Fibroblast of the aortic adventitia (primary cell): ENCODE data around the gene MBTD1. TPM values are rescaled to one million over a fixed set of nuclear protein-coding genes. Genes with fewer than 3 reads are reported as not detected.
"Not testable (repeated sequence)": the region's sequence is repeated elsewhere in the genome, so short reads cannot be mapped to it uniquely, and the experiment has no call there.

Experiments
- DNase-seq: peaks from one replicate; pipeline ENCODE4 v3.0.0-alpha.2; 2010; ENCODE audit warnings: low read depth
- H3K4me3 ChIP-seq: 2 replicates; pipeline ENCODE4 v1.5.1; 2011; ENCODE audit warnings: low read depth, mild to moderate bottlenecking, control low read depth, low read length, moderate library complexity
- total RNA-seq: library from RNA; depleted of rRNA; stranded (reverse); fragments of >200 nt; gene quantifications from 2 replicates; pipeline ENCODE4 v1.2.3, GENCODE V29; 2012; ENCODE audit warnings: low replicate concordance
- TF ChIP-seq, protein P1 (sequence below): IDR thresholded peaks from 2 replicates; pipeline ENCODE4 v1.5.1; 2011; ENCODE audit warnings: mild to moderate bottlenecking, low read length, control low read depth, inconsistent platforms; ENCODE audit not compliant: insufficient read depth

Gene MBTD1
- total RNA-seq, 1 donor: 13.1 TPM

DNA sequence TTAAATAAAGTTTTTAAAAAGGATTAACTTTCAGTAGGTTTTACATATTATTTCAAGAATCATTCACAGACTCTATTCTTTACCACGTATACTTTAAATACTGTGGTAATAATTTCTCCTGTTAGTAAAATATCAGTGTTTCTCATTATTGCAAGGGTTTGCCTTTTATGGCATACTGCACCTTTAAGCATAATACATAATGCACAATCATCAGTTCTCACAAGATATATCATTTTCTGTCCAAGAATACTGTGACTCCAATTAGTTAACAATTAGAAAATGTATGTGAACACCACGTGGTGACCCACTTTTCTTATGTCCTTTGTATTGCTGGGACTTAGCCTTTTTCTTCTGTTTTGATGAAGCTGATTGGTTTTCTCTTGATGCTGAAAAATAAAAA lies 68.0 kb downstream of the MBTD1 start:
- DNase-seq: no peak
- H3K4me3 ChIP-seq: no peak overlapping the region
- TF ChIP-seq, protein P1, sequence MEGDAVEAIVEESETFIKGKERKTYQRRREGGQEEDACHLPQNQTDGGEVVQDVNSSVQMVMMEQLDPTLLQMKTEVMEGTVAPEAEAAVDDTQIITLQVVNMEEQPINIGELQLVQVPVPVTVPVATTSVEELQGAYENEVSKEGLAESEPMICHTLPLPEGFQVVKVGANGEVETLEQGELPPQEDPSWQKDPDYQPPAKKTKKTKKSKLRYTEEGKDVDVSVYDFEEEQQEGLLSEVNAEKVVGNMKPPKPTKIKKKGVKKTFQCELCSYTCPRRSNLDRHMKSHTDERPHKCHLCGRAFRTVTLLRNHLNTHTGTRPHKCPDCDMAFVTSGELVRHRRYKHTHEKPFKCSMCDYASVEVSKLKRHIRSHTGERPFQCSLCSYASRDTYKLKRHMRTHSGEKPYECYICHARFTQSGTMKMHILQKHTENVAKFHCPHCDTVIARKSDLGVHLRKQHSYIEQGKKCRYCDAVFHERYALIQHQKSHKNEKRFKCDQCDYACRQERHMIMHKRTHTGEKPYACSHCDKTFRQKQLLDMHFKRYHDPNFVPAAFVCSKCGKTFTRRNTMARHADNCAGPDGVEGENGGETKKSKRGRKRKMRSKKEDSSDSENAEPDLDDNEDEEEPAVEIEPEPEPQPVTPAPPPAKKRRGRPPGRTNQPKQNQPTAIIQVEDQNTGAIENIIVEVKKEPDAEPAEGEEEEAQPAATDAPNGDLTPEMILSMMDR: no peak

GRCh38 chr17:51189628-51190027 lies 70.2 kb downstream of the MBTD1 start:
- DNase-seq: peak; percentile 12
- no peak overlapping the region for H3K4me3 ChIP-seq
- TF ChIP-seq, protein P1: no peak

GRCh38 chr17:51189162-51189561 lies 70.7 kb downstream of the MBTD1 start:
- DNase-seq: no peak
- H3K4me3 ChIP-seq: no peak overlapping the region
- TF ChIP-seq, protein P1: no peak

GRCh38 chr17:51188271-51188833 lies 71.5 kb downstream of the MBTD1 start:
- no peak for DNase-seq
- TF ChIP-seq, protein P1: no peak
- H3K4me3 ChIP-seq: no peak overlapping the region

- no peak overlapping the region for H3K4me3 ChIP-seq
- DNase-seq: no peak
- TF ChIP-seq, protein P1: no peak
These were observed 74.0 kb downstream of the MBTD1 start for GRCh38 chr17:51185763-51186332.

GRCh38 chr17:51184124-51184523 lies 75.7 kb downstream of the MBTD1 start:
- TF ChIP-seq, protein P1: no peak
- H3K4me3 ChIP-seq: no peak overlapping the region
- peak; percentile 35 for DNase-seq

DNA sequence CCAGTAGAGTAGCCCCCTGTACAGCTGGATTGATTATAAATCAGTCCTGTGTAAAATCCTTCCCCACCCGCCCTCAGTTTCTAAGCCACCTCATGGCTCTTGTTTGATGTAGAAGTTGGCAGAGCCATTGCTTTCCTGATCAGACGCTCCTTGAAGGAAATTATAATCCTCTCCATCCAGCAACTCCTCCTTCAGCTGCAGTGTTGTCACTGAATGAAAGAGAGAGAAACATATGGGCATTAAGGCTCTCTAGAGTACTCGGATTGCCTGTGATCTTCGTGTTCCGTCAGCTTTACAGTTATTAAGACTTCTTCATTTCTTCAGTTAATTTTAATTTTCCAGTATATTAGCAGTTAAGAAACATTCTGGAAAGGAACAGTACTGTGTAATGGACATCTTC lies 79.4 kb downstream of the MBTD1 start:
- no peak overlapping the region for H3K4me3 ChIP-seq
- no peak for DNase-seq
- TF ChIP-seq, protein P1: no peak

GRCh38 chr17:51172030-51172429 lies 87.8 kb downstream of the MBTD1 start:
- DNase-seq, H3K4me3 ChIP-seq: not testable (repeated sequence)
